Colonic mucosa (tissue), 4 donors: ENCODE measurements around the gene ATP6V1A. TPM values are rescaled to one million over a fixed set of nuclear protein-coding genes. Genes with fewer than 3 reads are reported as not detected.

Experiments used
- DNase-seq: peaks from one replicate; pipeline ENCODE4 v3.0.0-alpha.2; 2020
- H3K27ac ChIP-seq: fragments of 200-600 bp; one replicate; pipeline ENCODE4 v1.8.0; 2021
- H3K27me3 ChIP-seq: fragments of 200-600 bp; one replicate; pipeline ENCODE4 v1.8.0; 2021
- H3K36me3 ChIP-seq: fragments of 200-600 bp; one replicate; pipeline ENCODE4 v1.8.0; 2021
- H3K4me1 ChIP-seq: fragments of 200-600 bp; one replicate; pipeline ENCODE4 v1.8.0; 2021; ENCODE audit warnings: mild to moderate bottlenecking
- H3K4me3 ChIP-seq: fragments of 200-600 bp; one replicate; pipeline ENCODE4 v1.8.0; 2021
- H3K9ac ChIP-seq, 2 donors: one replicate each; pipeline ENCODE4 v1.7.0; 2013; ENCODE audit warnings: control low read depth in 2 of 2, low read depth in 2 of 2, low read length in 2 of 2
- H3K9me3 ChIP-seq: fragments of 200-600 bp; one replicate; pipeline ENCODE4 v1.8.0; 2021
- CTCF ChIP-seq: fragments of 200-600 bp; IDR thresholded peaks from one replicate; pipeline ENCODE4 v1.8.0; 2022; ENCODE audit warnings: antibody characterized with exemption, mild to moderate bottlenecking
- intact Hi-C: fragments of 100-400 bp; cut with DNase I; formaldehyde crosslinking; loops from one replicate; pipeline ENCODE4 v1.14.1; 2022
- total RNA-seq, 2 donors: library from RNA; stranded (reverse); fragmentation: NEBNext Ultra II Directional in 1 of 2; extraction: Animal tissue kit (Norgen Biotek cat#: 25700) in 1 of 2; gene quantifications; one replicate each; pipeline ENCODE4 v1.2.1, GENCODE V29; 2021
- donor health status: healthy.
- donor health status: DM: no; HTN: no; CAD: no.
- donor health status: DM: no; HTN: no; CAD: no.

Gene ATP6V1A
- total RNA-seq, 2 donors from 2014 or later = 79.1 to 93.4 TPM

DNA sequence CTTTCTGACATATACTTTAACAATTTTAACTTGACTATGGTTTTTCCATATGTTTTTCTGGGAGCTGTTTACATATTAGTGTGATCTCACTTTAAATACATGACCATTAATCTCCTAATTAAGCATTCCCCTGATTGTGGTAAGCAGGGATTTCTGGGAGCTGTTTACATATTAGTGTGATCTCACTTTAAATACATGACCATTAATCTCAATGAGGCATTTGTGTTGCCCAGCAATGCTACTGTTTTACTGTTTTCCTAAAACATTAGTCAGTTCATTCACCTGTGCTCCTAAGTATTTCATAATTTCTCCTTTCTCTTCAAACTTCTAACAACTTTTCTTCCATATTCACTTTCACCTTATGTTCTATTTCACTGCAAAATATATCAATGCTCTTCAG, 88.1 kb downstream of the ATP6V1A start:
- Histone ChIP-seq H3K36me3 (no peaks in the 10 kb centered on the region), H3K4me1 (no peaks in the 10 kb centered on the region), H3K27ac (no peak overlapping the region), H3K4me3 (no peak overlapping the region), H3K9ac (no peak overlapping the region), H3K9me3 (no peaks in the 10 kb centered on the region), H3K27me3 (no peaks in the 10 kb centered on the region)
- intact Hi-C loops = loop anchor here (5.0 kb wide), 1 partner anchor 98 kb away; no protein-coding TSS in a partner anchor
- TF ChIP-seq CTCF = no peak
- DNase-seq = no peak

- Histone ChIP-seq H3K4me1 (no peaks in the 10 kb centered on the region), H3K27me3 (no peaks in the 10 kb centered on the region), H3K36me3 (no peaks in the 10 kb centered on the region), H3K4me3 (peak within 1 kb of the TSS; percentile 49), H3K9me3 (no peaks in the 10 kb centered on the region), H3K27ac (no peak within 1 kb of the TSS), H3K9ac (peak within 1 kb of the TSS; percentile 60 to 79)
- peak; percentile 86 for TF ChIP-seq CTCF
- peak; percentile 85 for DNase-seq
- intact Hi-C loops = loop anchor here (5.0 kb wide), 1 partner anchor 101 kb away; no protein-coding TSS in a partner anchor
Observed at GRCh38 chr3:113838631-113839209, 91.9 kb downstream of the ATP6V1A start, which contains the start of gene GRAMD1C. Gene GRAMD1C, plus strand, starts transcription at chr3:113838788. Its CDS starts 122 bp downstream, at chr3:113838910.

DNA sequence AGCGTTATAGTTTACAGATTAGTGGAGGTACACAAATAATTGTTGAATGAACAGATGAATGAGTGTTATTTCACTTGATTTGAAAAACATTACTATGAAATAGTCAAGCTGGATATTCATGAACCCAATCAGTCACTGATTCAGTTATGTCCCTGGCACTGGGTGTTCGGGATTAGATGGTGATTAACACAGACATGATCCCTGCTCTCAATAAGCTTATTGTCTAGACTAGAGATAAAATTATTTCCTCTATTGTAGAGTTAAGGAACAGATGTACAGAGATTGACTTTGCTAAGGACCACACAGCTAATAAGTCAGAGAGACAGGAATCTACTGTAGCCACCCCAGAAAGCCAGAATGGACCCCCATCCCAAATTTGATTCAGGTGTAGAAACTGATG, 92.7 kb downstream of the ATP6V1A start:
- Histone ChIP-seq H3K4me1 (no peaks in the 10 kb centered on the region), H3K9ac (no peak overlapping the region), H3K9me3 (no peaks in the 10 kb centered on the region), H3K27ac (no peak overlapping the region), H3K4me3 (no peak overlapping the region), H3K36me3 (no peaks in the 10 kb centered on the region), H3K27me3 (no peaks in the 10 kb centered on the region)
- TF ChIP-seq CTCF = no peak
- no peak for DNase-seq
- intact Hi-C loops = loop anchor here (5.0 kb wide), 1 partner anchor 102 kb away; no protein-coding TSS in a partner anchor

DNA sequence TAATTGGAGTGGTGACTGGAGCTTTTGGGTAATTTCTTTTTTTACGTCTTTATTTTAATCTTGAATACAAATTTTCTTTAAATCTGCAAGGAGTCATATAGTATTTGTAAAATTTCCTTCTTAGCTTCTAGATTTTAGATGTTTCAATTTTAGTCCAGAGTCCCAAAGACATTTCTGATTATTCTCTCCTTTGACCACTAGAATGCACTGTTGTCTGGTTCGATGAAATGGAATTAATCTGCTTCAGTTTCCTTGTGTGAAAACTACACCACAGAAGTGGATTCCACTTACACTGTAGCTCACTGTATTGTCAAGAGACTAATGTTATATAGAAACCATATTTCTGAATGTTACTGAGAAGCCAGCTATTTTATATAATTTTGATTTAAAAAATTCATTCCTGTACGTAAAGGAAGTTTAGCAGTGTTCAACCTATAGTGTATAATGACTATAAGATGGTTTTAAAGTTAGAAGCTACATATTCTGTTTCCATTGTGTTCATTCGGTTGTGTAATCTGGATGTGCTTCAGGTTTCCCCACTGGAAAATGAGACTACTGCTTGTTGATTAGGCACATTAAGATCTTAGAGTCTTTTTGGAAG, 97.9 kb downstream of the ATP6V1A start:
- Histone ChIP-seq H3K4me3 (no peak overlapping the region), H3K9me3 (no peaks in the 10 kb centered on the region), H3K4me1 (no peaks in the 10 kb centered on the region), H3K9ac (no peak overlapping the region), H3K27me3 (no peaks in the 10 kb centered on the region), H3K36me3 (no peaks in the 10 kb centered on the region), H3K27ac (no peak overlapping the region)
- no peak for DNase-seq
- peak; percentile 34 for TF ChIP-seq CTCF
- intact Hi-C loops = no loop called here

GRCh38 chr3:113847247-113847646, 100.4 kb downstream of the ATP6V1A start:
- H3K27ac ChIP-seq = peak overlapping the region; percentile 63
- intact Hi-C loops = no loop called here

More at GRCh38 chr3:113847247-113847646, 100.4 kb downstream of the ATP6V1A start:
- no peaks in the 10 kb centered on the region for H3K4me1 ChIP-seq
- peak; percentile 25 for DNase-seq
- no peak for TF ChIP-seq CTCF
- H3K36me3 ChIP-seq = no peaks in the 10 kb centered on the region
- H3K4me3 ChIP-seq = no peak overlapping the region
- no peaks in the 10 kb centered on the region for H3K27me3 ChIP-seq
- H3K9me3 ChIP-seq = no peaks in the 10 kb centered on the region
- H3K9ac ChIP-seq = no peak overlapping the region
